Loucy (cell line): Measurements from ENCODE around the gene CELF2.
"Not testable (repeated sequence)": the region's sequence is repeated elsewhere in the genome, so short reads cannot be mapped to it uniquely, and the experiment has no call there.

Experiments used
- H2AFZ ChIP-seq: fragments of 200-600 bp; sonication (generic); 2 replicates; pipeline ENCODE4 v1.6.0; 2016; ENCODE audit warnings: antibody characterized with exemption, mild to moderate bottlenecking, low read length, moderate library complexity
- H3F3A ChIP-seq: fragments of 200-600 bp; 2 replicates; pipeline ENCODE4 v1.6.0; 2016; ENCODE audit warnings: antibody characterized with exemption, low read depth, mild to moderate bottlenecking
- H3K27me3 ChIP-seq: fragments of 200-600 bp; sonication (generic); 2 replicates; pipeline ENCODE4 v1.6.1; 2014; ENCODE audit warnings: low read length, mild to moderate bottlenecking; ENCODE audit not compliant: insufficient read depth, poor library complexity, severe bottlenecking
- H3K36me3 ChIP-seq: fragments of 200-600 bp; sonication (generic); 2 replicates; pipeline ENCODE4 v1.6.1; 2016; ENCODE audit warnings: low read length; ENCODE audit not compliant: insufficient read depth
- H3K4me1 ChIP-seq: fragments of 200-600 bp; sonication (generic); 2 replicates; pipeline ENCODE4 v1.5.1; 2014; ENCODE audit warnings: low read length, mild to moderate bottlenecking; ENCODE audit not compliant: insufficient read depth, poor library complexity, severe bottlenecking
- H3K4me2 ChIP-seq: fragments of 200-600 bp; sonication (generic); 2 replicates; pipeline ENCODE4 v1.6.0; 2014; ENCODE audit warnings: antibody characterized with exemption, low read length, low read depth, mild to moderate bottlenecking; ENCODE audit not compliant: poor library complexity, severe bottlenecking
- H3K4me3 ChIP-seq: fragments of 200-600 bp; sonication (generic); 2 replicates; pipeline ENCODE4 v1.5.1; 2014; ENCODE audit warnings: low read length, mild to moderate bottlenecking, mixed read lengths; ENCODE audit not compliant: poor library complexity, severe bottlenecking
- H3K79me2 ChIP-seq: fragments of 200-600 bp; sonication (generic); 2 replicates; pipeline ENCODE4 v1.6.1; 2014; ENCODE audit warnings: low read length; ENCODE audit not compliant: insufficient read depth
- H3K9ac ChIP-seq: fragments of 200-600 bp; sonication (generic); 2 replicates; pipeline ENCODE4 v1.6.0; 2014; ENCODE audit warnings: mild to moderate bottlenecking, low read depth, low read length, moderate library complexity; ENCODE audit not compliant: poor library complexity, severe bottlenecking
- H3K9me2 ChIP-seq: fragments of 200-600 bp; sonication (generic); replicated peaks from 2 replicates; pipeline ENCODE4 v1.6.1; 2016; ENCODE audit warnings: low read depth, low read length, mixed read lengths
- H3K9me3 ChIP-seq: fragments of 200-600 bp; sonication (generic); 2 replicates; pipeline ENCODE4 v1.6.1; 2014; ENCODE audit warnings: mild to moderate bottlenecking, antibody characterized with exemption, low read length, low read depth; ENCODE audit not compliant: insufficient read depth
- H4K20me1 ChIP-seq: fragments of 200-600 bp; sonication (generic); 2 replicates; pipeline ENCODE4 v1.6.0; 2014; ENCODE audit warnings: antibody characterized with exemption, low read length, mild to moderate bottlenecking; ENCODE audit not compliant: insufficient read depth, poor library complexity, severe bottlenecking
- EZH2phosphoT487 ChIP-seq: fragments of 200-600 bp; IDR thresholded peaks from 2 replicates; pipeline ENCODE4 v1.6.1; 2018; ENCODE audit warnings: antibody characterized with exemption, mild to moderate bottlenecking, moderate library complexity, borderline replicate concordance
- TF ChIP-seq, protein P1 (sequence below): fragments of 200-600 bp; sonication (generic); conservative IDR thresholded peaks from 2 replicates; pipeline ENCODE4 v1.5.1; 2014; ENCODE audit warnings: mild to moderate bottlenecking, antibody characterized with exemption, low read length

Gene CELF2

GRCh38 chr10:11118686-11119085 is 101.0 kb downstream of the CELF2 start:
- Histone ChIP-seq H3K9me3 (no peaks in the 10 kb centered on the region), H3K9ac (no peak overlapping the region), H3F3A (no peaks in the 10 kb centered on the region), H2AFZ (no peak overlapping the region), H3K4me2 (no peak overlapping the region), H3K27me3 (no peaks in the 10 kb centered on the region), H3K4me3 (no peak overlapping the region), H3K4me1 (peaks cover 45% of the 10 kb centered on the region), H4K20me1 (no peaks in the 10 kb centered on the region), H3K79me2 (0 out of 2 replicates have a peak, but pooled peaks cover 1% of the 10 kb centered on the region), H3K36me3 (no peaks in the 10 kb centered on the region), H3K9me2 (no peaks in the 10 kb centered on the region)
- no peak for TF ChIP-seq EZH2phosphoT487
- TF ChIP-seq, protein P1, sequence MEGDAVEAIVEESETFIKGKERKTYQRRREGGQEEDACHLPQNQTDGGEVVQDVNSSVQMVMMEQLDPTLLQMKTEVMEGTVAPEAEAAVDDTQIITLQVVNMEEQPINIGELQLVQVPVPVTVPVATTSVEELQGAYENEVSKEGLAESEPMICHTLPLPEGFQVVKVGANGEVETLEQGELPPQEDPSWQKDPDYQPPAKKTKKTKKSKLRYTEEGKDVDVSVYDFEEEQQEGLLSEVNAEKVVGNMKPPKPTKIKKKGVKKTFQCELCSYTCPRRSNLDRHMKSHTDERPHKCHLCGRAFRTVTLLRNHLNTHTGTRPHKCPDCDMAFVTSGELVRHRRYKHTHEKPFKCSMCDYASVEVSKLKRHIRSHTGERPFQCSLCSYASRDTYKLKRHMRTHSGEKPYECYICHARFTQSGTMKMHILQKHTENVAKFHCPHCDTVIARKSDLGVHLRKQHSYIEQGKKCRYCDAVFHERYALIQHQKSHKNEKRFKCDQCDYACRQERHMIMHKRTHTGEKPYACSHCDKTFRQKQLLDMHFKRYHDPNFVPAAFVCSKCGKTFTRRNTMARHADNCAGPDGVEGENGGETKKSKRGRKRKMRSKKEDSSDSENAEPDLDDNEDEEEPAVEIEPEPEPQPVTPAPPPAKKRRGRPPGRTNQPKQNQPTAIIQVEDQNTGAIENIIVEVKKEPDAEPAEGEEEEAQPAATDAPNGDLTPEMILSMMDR = no peak

DNA sequence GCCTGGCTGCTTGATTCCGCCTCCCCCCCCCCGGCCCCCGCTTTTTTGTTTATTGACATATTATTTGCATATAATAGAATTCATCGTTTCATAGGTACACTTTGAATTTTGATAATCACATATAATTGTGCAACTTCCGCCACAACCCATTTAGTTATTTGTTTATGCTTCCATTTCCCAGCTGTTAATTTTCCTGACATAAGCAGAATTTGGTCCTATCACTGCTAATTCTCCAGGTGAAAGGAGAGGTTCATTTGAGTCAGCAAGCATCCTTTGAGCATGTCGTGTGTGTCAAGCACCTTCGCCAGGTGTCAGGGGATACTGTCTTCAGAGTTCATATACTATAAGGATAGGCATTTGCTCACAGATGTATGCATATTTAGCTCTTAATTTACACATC is 102.2 kb downstream of the CELF2 start:
- Histone ChIP-seq H3K4me1 (peaks cover 34% of the 10 kb centered on the region), H3K79me2 (no peaks in the 10 kb centered on the region), H3K9ac (no peak overlapping the region), H3F3A (no peaks in the 10 kb centered on the region), H3K27me3 (no peaks in the 10 kb centered on the region), H2AFZ (no peak overlapping the region), H3K4me2 (no peak overlapping the region), H4K20me1 (no peaks in the 10 kb centered on the region), H3K4me3 (no peak overlapping the region), H3K9me3 (no peaks in the 10 kb centered on the region), H3K9me2 (no peaks in the 10 kb centered on the region), H3K36me3 (no peaks in the 10 kb centered on the region)
- TF ChIP-seq, protein P1 = no peak
- no peak for TF ChIP-seq EZH2phosphoT487

- peaks cover 27% of the 10 kb centered on the region for H3K4me1 ChIP-seq
- no peaks in the 10 kb centered on the region for H3F3A ChIP-seq
- no peak overlapping the region for H3K4me2 ChIP-seq
- H3K4me3 ChIP-seq = no peak overlapping the region
- no peaks in the 10 kb centered on the region for H3K36me3 ChIP-seq
- H3K9ac ChIP-seq = no peak overlapping the region
- peak overlapping the region; percentile 43; the same call in 1 of the 2 replicates for H2AFZ ChIP-seq
- no peaks in the 10 kb centered on the region for H3K27me3 ChIP-seq
- TF ChIP-seq EZH2phosphoT487 = no peak
- TF ChIP-seq, protein P1 = no peak
- no peaks in the 10 kb centered on the region for H3K9me2 ChIP-seq
- no peaks in the 10 kb centered on the region for H4K20me1 ChIP-seq
- no peaks in the 10 kb centered on the region for H3K9me3 ChIP-seq
- H3K79me2 ChIP-seq = no peaks in the 10 kb centered on the region
Measured at GRCh38 chr10:11120711-11121110, 103.0 kb downstream of the CELF2 start.

GRCh38 chr10:11123892-11124291 is 106.2 kb downstream of the CELF2 start:
- H3F3A ChIP-seq, H3K4me2 ChIP-seq, H2AFZ ChIP-seq, H3K27me3 ChIP-seq, H3K9ac ChIP-seq, H3K9me2 ChIP-seq, H3K9me3 ChIP-seq, H4K20me1 ChIP-seq, H3K36me3 ChIP-seq, H3K79me2 ChIP-seq, H3K4me3 ChIP-seq: not testable (repeated sequence)
- peaks cover 14% of the 10 kb centered on the region for H3K4me1 ChIP-seq
